ENCODE measurements around the gene ZBTB25.

The ZBTB25 gene

DNA sequence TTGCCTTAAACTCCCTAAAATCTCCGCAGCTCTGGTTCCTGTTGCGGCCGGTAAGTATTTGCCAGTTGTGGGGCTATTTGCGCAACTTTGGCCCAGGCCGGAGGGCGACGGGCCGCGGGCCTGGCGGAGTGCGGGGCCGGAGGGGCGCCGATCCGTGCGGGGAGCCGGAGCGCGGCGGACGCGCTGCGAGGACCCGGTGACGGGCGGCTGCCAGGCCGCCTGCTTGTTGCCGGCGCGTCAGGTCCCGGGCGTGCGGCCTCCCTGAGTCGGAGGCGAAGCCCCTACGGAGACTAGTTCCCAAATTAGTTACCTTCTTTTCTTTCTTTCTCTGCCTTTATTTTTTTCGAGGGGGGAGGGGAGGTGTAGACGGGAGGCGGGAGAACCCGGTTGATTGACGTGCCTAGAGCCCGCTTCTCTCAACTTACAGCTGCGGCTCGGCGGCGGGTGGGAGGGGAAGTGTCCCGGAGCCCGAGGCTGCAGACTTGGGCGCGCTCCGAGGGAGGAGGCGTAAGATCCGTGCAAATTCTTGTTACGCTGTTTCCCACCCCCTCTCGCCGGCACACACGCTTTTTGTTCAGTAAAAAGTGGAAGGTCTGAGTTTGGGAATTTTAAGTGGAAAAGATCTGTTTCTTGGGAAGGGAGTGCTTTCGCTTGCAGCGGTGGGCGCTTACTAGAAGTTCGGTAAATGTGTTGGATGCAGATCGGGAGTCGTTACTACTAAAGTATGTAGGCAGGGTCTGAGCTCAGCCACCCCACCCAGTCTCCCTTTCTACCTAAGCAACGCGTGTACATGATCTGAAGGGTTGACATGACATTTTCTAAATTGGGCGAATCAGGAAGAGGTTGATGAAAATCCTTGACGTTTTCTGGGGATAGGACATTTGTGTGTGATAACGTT, 1.5 kb upstream of the ZBTB25 start:
- TF ChIP-seq GATA3 (IDR thresholded peaks at IDR 0.05; ENCODE audit: low read depth, low read length): no peak
- no peak for TF ChIP-seq GATA2 (IDR thresholded peaks at IDR 0.05; ENCODE audit: low read depth, low read length)

DNA sequence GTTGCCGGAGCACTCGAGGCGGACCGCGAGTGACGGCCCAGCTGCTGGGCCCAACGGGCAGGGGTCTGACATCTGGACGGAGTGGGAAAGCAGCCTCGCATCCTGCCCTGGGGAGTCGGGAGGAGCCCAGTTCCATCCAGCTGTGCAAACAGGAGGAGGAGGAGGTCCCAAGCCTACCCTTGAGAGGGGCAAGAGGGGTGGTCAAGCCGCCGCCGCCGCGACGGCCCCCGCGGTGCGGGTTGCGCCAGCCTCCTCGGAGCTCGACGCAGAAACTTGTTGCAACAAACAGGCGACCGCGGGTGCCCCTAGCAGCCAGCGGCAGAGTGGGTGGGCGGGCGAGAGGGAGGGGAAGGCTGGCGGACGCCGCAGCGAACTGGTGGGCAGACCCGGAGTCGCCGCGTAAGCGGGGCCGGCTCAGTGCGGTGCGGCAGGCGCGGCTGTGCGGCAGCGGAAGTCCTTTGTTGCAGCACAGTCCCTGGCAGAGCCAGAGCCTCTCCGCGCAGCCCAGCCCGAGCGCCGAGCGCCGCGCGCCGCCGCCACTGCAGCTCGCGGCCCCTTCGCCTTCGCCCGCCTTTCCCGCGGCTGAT, 765 bp upstream of the ZBTB25 start, which contains the start of gene ZBTB1:
Gene ZBTB1 (plus strand): TSS at position 461 of the 587 bp plus-strand sequence. CDS start 16,735 bp downstream, outside the sequence.
- TF ChIP-seq GATA2 (IDR thresholded peaks at IDR 0.05; ENCODE audit: low read depth, low read length): no peak
- no peak for TF ChIP-seq GATA3 (IDR thresholded peaks at IDR 0.05; ENCODE audit: low read depth, low read length)

DNA sequence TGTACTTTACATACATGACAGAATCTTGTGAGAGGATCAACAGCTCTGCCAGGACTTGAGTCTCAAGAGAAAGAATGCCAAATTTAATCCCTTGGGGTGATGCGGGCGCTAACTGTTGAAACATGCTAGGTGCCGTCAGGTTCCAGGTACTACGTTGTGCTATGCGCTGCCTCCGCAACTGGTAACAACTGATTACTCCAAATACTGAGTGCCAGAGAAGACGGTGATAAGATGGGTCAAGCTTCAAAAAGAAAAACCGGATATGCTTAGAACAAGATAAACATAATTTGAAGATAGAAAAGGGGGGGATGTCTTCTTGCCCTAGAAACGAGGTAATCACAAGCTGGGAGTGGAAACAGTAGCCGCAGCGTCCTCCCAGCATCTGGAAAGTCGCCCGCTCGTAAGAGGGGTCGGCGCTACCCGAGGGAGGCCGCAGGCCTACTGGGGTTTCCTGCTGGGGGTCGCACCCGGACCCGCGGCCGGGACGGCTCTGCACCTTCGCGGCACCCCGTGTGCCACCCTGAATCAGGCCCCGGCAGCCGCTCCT, 678 bp downstream of the ZBTB25 start:
- TF ChIP-seq GATA2 (IDR thresholded peaks at IDR 0.05; ENCODE audit: low read depth, low read length) (no peak), GATA3 (IDR thresholded peaks at IDR 0.05; ENCODE audit: low read depth, low read length) (no peak)

DNA sequence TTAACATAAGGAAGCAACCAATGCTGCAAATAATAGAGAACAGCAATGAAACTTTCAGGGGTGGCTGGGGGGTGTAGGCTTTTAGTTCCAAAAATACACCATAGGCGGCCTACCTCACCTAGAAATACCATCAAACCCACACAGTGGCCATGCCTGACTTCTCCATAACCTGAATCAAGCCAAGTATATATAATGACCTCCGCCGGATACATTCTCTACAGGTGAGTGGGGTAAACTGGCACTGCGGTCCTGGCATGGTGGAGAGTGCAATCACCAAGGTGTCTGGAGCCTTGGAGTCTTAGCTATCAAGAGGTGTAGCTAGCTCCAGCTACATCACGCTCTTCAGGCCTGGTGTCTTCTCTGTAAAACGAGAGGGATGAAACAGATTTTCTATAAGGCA, 1.2 kb downstream of the ZBTB25 start:
- no peak for TF ChIP-seq GATA2 (IDR thresholded peaks at IDR 0.05; ENCODE audit: low read depth, low read length)
- no peak for TF ChIP-seq GATA3 (IDR thresholded peaks at IDR 0.05; ENCODE audit: low read depth, low read length)

DNA sequence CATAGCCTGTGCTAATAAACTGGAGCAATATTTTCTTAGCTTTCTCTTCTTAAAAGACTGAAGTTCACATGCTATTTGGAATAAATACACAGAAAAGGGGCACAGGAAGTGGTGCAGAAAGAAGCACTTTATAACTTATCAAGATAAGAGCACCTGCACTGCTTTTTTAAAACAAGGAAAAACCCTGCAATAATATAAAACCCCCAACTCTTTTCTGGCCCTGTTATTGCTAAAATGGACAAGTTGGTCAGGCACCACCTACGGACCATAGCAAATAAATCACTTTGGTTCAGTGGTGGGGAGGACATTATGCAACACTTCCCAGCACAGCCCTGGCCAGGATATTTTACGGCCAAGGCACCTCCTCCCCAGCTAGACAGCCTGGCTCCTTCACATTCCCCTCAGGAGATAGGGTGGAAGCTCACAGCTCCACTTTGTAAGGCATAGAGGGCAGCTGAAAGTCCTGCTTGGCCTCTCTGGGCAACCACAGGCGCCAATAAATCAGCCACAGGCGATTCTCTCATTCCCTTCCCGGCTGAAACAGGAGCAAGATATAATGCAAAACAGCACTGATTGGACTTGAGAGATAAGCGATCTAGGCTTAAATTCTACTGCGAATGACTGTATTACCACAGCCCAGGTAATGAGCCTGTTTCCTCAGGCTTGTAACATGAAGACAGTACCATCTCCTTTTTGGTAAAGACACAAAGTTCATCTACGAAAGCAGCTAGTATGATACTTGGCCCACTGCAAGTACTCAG, 2.0 kb downstream of the ZBTB25 start:
- TF ChIP-seq GATA3 (IDR thresholded peaks at IDR 0.05; ENCODE audit: low read depth, low read length): peak; percentile 68; the same call in 1 of the 2 replicates
- peak; percentile 91 for TF ChIP-seq GATA2 (IDR thresholded peaks at IDR 0.05; ENCODE audit: low read depth, low read length)

DNA sequence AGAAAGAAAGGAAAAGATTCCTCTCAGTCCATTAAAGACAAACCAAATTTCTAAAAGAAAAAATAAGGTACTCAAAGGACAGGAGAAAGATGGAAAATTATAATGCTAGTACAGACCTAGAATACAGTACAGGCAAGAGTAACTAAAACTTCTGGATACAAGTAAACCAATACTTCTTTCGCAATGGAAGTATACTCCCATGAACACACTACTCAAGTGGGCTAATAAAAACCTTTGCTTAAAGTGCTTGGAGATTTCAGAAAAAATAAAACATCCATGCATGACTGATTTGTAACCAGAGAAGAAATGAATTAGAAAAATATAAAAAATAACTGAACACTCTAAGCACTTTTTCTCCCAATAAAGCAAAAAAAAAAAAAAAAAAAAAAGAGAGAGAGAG, 3.5 kb downstream of the ZBTB25 start:
- no peak for TF ChIP-seq GATA2 (IDR thresholded peaks at IDR 0.05; ENCODE audit: low read depth, low read length)
- no peak for TF ChIP-seq GATA3 (IDR thresholded peaks at IDR 0.05; ENCODE audit: low read depth, low read length)

DNA sequence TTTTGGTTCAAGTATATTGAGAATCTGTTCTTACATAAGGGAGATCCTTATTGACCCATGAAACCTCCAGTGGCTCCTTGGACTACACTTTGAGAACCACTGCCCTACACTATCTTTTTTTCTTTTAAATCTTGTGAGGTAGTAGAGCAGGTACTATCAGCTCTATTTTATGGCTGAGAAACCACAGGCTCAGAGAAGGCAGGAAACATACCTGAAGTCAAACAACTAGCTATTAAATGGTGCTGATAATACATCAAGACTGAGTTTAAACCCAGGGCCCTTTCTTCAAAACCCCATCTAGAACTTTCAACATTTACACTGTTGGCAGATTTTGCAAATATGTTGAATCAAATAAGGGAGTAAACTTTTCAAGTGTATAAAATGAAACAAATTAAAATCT, 6.9 kb downstream of the ZBTB25 start:
- TF ChIP-seq GATA3 (IDR thresholded peaks at IDR 0.05; ENCODE audit: low read depth, low read length) (no peak), GATA2 (IDR thresholded peaks at IDR 0.05; ENCODE audit: low read depth, low read length) (0 out of 2 replicates have a peak, but pooled peaks have one; percentile 11)

DNA sequence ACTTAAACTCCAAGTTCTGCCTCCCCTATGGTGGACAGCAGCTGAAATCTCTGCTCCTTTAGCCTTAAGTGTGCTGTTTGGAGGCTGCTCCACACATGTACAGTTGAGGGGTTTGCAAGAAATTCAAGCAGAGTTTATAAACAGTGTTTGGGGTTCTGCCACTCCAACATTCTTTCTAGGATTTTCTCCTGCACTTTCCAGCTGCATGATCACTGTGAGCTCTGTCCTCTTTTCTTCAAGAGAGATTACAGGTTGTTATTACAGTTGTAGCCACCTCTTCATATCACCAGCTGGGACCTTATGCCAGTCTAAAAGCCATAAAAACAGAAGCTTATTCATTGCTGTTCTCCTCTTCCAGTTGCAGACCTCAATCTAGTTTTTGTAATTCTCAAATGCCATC, 8.4 kb downstream of the ZBTB25 start:
- TF ChIP-seq GATA2 (IDR thresholded peaks at IDR 0.05; ENCODE audit: low read depth, low read length) (no peak), GATA3 (IDR thresholded peaks at IDR 0.05; ENCODE audit: low read depth, low read length) (no peak)

DNA sequence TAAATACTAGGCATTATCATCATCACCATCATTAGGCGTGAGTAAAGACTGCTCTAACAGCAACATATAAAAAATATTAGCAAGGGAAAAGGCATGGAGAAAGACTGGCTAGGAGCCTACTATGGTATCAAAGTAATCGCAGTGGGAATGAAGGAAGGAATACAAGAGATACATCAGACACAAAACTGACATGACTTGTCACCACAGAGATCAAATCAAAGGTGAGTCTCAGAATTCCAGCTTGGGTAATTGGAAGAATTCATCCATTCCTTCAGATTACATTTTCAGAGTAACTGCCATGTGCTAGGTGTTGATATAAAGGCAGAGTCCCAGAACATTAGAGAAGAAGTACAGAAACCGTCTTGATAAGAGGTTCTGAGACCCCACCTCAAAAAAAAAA, 10.2 kb downstream of the ZBTB25 start:
- TF ChIP-seq GATA3 (IDR thresholded peaks at IDR 0.05; ENCODE audit: low read depth, low read length): no peak
- TF ChIP-seq GATA2 (IDR thresholded peaks at IDR 0.05; ENCODE audit: low read depth, low read length): no peak

DNA sequence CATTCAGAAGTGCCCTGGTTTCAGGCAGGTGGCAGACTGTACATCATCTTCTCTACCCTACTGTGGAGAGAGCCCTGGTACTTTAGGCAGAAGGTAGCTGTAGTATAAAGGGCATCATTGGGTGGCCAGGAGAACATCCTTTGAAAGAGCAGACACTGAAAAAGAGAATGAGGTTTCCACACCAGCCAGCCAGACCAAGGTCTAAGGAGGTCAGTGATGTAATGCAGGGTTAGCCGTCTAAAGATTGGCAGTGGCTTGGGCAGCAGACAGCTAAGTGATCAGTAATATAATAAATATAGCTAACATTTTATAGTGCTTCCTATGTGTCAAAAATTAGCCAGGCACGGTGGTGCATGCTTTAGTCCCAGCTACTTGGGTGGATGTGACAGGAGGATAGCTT, 12.0 kb downstream of the ZBTB25 start:
- TF ChIP-seq GATA2 (IDR thresholded peaks at IDR 0.05; ENCODE audit: low read depth, low read length) (no peak), GATA3 (IDR thresholded peaks at IDR 0.05; ENCODE audit: low read depth, low read length) (no peak)

DNA sequence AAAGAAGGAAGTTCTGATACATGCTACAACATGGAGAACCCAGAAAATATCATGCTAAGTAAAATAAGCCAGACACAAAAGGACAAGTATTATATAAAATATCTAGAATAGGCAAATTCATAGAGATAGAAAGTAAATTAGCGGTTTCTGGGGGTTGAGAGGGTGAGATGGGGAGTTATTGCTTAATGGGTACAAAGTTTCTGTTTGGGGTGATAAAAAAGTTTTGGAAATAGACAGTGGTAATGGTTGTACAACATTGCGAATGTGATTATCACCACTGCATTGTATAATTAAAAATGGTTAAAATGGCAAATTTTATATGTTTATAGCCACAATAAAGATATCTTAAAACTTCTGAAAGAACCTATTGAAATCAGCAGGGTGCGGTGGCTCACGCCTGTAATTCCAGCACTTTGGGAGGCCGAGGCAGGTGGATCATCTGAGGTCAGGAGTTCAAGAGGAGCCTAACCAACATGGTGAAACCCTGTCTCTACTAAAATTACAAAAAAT, 15.0 kb downstream of the ZBTB25 start:
- TF ChIP-seq GATA3 (IDR thresholded peaks at IDR 0.05; ENCODE audit: low read depth, low read length) (no peak), GATA2 (IDR thresholded peaks at IDR 0.05; ENCODE audit: low read depth, low read length) (no peak)

DNA sequence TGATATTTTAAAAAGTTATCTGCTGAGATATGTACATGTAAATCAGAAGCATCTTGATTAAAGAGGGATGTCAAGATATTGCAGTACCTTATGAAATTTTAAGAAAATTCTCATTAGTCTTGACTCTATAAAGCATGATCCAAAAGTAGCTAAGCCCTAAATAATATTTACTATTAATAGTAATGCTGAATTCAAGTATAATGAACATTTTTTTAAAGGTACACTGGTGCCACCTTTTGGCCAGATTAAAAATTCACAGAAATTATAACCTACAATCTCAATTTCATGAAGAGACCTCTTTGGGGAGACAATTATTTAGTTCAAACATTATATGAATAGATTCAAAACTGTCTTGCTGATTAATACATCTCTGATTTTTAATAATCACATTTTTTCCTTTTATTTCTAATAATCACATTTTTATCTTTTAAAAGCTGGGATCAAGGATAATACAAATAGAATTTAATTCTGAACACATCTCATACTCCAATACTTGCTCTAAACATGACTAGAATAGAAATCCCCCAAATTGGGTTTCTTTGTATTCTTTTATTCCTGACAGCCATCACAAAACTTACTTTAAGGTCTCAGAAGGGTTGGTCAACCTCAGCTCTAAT, 24.9 kb downstream of the ZBTB25 start:
- TF ChIP-seq GATA2 (IDR thresholded peaks at IDR 0.05; ENCODE audit: low read depth, low read length) (no peak), GATA3 (IDR thresholded peaks at IDR 0.05; ENCODE audit: low read depth, low read length) (no peak)

DNA sequence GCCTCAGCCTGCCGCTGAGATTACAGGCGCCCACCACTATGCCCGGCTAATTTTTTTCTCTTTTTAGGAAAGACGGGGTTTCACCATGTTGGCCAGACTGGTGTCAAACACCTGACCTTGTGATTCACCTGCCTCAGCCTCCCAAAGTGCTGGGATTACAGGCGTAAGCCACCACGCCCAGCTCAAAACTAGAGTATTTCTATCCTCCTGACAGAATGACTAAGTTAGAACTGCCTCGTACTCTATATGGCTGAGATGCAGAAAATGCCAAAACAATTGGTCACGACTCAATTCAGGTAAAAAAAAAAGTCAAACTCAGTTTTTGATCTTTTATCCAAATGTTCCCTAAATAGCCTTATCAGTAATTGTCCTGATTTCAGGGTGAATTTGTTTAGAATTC, 27.2 kb downstream of the ZBTB25 start:
- TF ChIP-seq GATA3 (IDR thresholded peaks at IDR 0.05; ENCODE audit: low read depth, low read length) (no peak), GATA2 (IDR thresholded peaks at IDR 0.05; ENCODE audit: low read depth, low read length) (no peak)
